Measurements from ENCODE around the gene WFIKKN2. TPM values are rescaled to one million over a fixed set of nuclear protein-coding genes. Genes with fewer than 3 reads are reported as not detected.
A peak's percentile ranks its signal among the peaks of the same experiment; 100 is the strongest.

WFIKKN2 gene
- total and polyA plus RNA-seq, 2 experiments from 2014 or later, result 0.34 TPM; not detected in 1

- Histone ChIP-seq H3K27me3 (no peaks in the 10 kb centered on the region), H3K27ac (no peak overlapping the region), H3K9me3 (ENCODE audit: low read depth) (no peaks in the 10 kb centered on the region), H3K4me1 (ENCODE audit: low read depth) (peaks cover 10% of the 10 kb centered on the region), H3K36me3 (no peaks in the 10 kb centered on the region), H3K4me3 (no peak overlapping the region)
- no peak for DNase-seq (ENCODE audit: low read depth in 1 of 2, low spot score in 1 of 2)
- no peak for TF ChIP-seq CTCF (IDR thresholded peaks at IDR 0.05; ENCODE audit: low read depth, low read length)
Measured at GRCh38 chr17:50839591-50840310, 4.4 kb downstream of the WFIKKN2 start.

- Histone ChIP-seq H3K4me3 (no peak overlapping the region), H3K27me3 (no peaks in the 10 kb centered on the region), H3K27ac (no peak overlapping the region), H3K9me3 (ENCODE audit: low read depth) (no peaks in the 10 kb centered on the region), H3K36me3 (no peaks in the 10 kb centered on the region), H3K4me1 (ENCODE audit: low read depth) (peaks cover 10% of the 10 kb centered on the region)
- no peak for TF ChIP-seq CTCF (IDR thresholded peaks at IDR 0.05; ENCODE audit: low read depth, low read length)
- DNase-seq (ENCODE audit: low read depth in 1 of 2, low spot score in 1 of 2), result no peak
Measured at GRCh38 chr17:50840311-50840851, 5.0 kb downstream of the WFIKKN2 start.

- Histone ChIP-seq H3K9me3 (ENCODE audit: low read depth) (no peaks in the 10 kb centered on the region), H3K36me3 (no peaks in the 10 kb centered on the region), H3K27ac (no peak overlapping the region), H3K4me1 (ENCODE audit: low read depth) (peaks cover 14% of the 10 kb centered on the region), H3K27me3 (no peaks in the 10 kb centered on the region), H3K4me3 (no peak overlapping the region)
- DNase-seq (ENCODE audit: low read depth in 1 of 2, low spot score in 1 of 2), result no peak
- TF ChIP-seq CTCF (IDR thresholded peaks at IDR 0.05; ENCODE audit: low read depth, low read length), result no peak
Measured at GRCh38 chr17:50841277-50841948, 6.0 kb downstream of the WFIKKN2 start.

GRCh38 chr17:50841949-50842354 lies 6.6 kb downstream of the WFIKKN2 start:
- no peak overlapping the region for H3K27ac ChIP-seq
- H3K9me3 ChIP-seq (ENCODE audit: low read depth), result no peaks in the 10 kb centered on the region
- peak; percentile 78 to 81 for DNase-seq (ENCODE audit: low read depth in 1 of 2, low spot score in 1 of 2)
- no peak overlapping the region for H3K4me3 ChIP-seq
- TF ChIP-seq CTCF (IDR thresholded peaks at IDR 0.05; ENCODE audit: low read depth, low read length), result peak; percentile 90
- H3K4me1 ChIP-seq (ENCODE audit: low read depth), result peaks cover 14% of the 10 kb centered on the region
- H3K36me3 ChIP-seq, result no peaks in the 10 kb centered on the region
- H3K27me3 ChIP-seq, result no peaks in the 10 kb centered on the region

GRCh38 chr17:50842506-50843149 lies 7.2 kb downstream of the WFIKKN2 start:
- no peak overlapping the region for H3K27ac ChIP-seq
- H3K36me3 ChIP-seq, result no peaks in the 10 kb centered on the region
- no peaks in the 10 kb centered on the region for H3K9me3 ChIP-seq (ENCODE audit: low read depth)
- TF ChIP-seq CTCF (IDR thresholded peaks at IDR 0.05; ENCODE audit: low read depth, low read length), result no peak
- no peak overlapping the region for H3K4me3 ChIP-seq
- H3K4me1 ChIP-seq (ENCODE audit: low read depth), result peaks cover 14% of the 10 kb centered on the region
- no peak for DNase-seq (ENCODE audit: low read depth in 1 of 2, low spot score in 1 of 2)
- H3K27me3 ChIP-seq, result no peaks in the 10 kb centered on the region

All from cardiac muscle cell (in vitro differentiated cells and primary cell).